ENCODE measurements around the gene TRAF4. TPM values are rescaled to one million over a fixed set of nuclear protein-coding genes. Genes with fewer than 3 reads are reported as not detected.
A peak's percentile ranks its signal among the peaks of the same experiment; 100 is the strongest.
"Not testable (repeated sequence)": the region's sequence is repeated elsewhere in the genome, so short reads cannot be mapped to it uniquely, and the experiment has no call there.

The TRAF4 gene
- total and polyA plus RNA-seq, 10 of the 15 experiments (the other 5 are each of a cell fraction or from before 2014, with no cell fraction given) = 3.7 to 197 (median 66.4) TPM

DNA sequence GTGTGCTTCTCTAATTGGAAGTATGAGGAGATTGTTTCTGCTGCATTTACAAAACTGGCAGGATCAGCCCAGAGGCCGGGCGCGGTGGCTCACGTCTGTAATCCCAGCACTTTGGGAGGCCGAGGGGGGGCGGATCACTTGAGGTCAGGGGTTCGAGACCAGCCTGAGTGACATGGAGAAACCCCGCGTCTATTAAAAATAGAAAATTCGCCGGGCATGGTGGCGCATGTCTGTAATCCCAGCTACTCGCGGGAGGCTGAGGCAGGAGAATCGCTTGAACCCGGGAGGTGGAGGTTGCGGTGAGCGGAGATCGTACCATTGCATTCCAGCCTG lies 22.8 kb upstream of the TRAF4 start:
- ATAC-seq; in situ Hi-C loops (cut with MboI); BruUV-seq (replicated peaks); H3K9me3 ChIP-seq (replicated peaks; ENCODE audit: control insufficient read depth, insufficient read depth, low read length); H3K27me3 ChIP-seq (replicated peaks in 1 of 2; ENCODE audit: control insufficient read depth in 2 of 2, insufficient read depth in 2 of 2, low read length in 1 of 2); H4K20me1 ChIP-seq (ENCODE audit: control insufficient read depth, insufficient read depth); DNase-seq (ENCODE audit: low read depth, low spot score); FAIRE-seq; H2AFZ ChIP-seq (ENCODE audit: control insufficient read depth, low read depth, low read length): not testable (repeated sequence)
- Histone ChIP-seq H3K4me3 (peak overlapping the region; percentile 95), H3K36me3 (ENCODE audit: control insufficient read depth in 2 of 2, insufficient read depth in 2 of 2, low read length in 1 of 2) (peaks cover 12 to 20% of the 10 kb centered on the region in 2 experiments; a peak in 3 of 4 replicates), H3K4me2 (ENCODE audit: control insufficient read depth, insufficient read depth) (peak overlapping the region; percentile 88), H3K79me2 (ENCODE audit: control insufficient read depth, insufficient read depth, low read length) (peaks cover 45% of the 10 kb centered on the region), H3K9ac (ENCODE audit: control insufficient read depth, insufficient read depth, low read length) (peak overlapping the region; percentile 92), H3K27ac (ENCODE audit: control insufficient read depth, insufficient read depth) (peak overlapping the region; percentile 83), H3K4me1 (ENCODE audit: control insufficient read depth, insufficient read depth, low read length) (peaks cover 22% of the 10 kb centered on the region)
- ChIA-PET POLR2A (interaction anchor here (0.6 to 17.2 kb wide), 6 partner anchors 9 to 230 kb away, joined by 3 to 485 read pairs (median 8); partner anchors contain the start of genes PROCA1 and TRAF4), CTCF (interaction anchor here (0.6 to 12.6 kb wide), 11 partner anchors 8 to 233 kb away, joined by 3 to 394 read pairs (median 5); partner anchors contain the start of genes FAM222B, PROCA1, SDF2 and SUPT6H), SMC1A (ENCODE audit: uncharacterized antibody, unreplicated experiment) (interaction anchor here (0.9 to 2.7 kb wide), 6 partner anchors 10 to 231 kb away, joined by 3 to 15 read pairs (median 6); partner anchors contain the start of genes PHF12 and PROCA1), RAD21 (ENCODE audit: unreplicated experiment) (interaction anchor here (0.6 to 1.7 kb wide), 7 partner anchors 10 to 75 kb away, joined by 3 to 7 read pairs (median 3); partner anchors contain the start of genes BLTP2 and PROCA1)
- 2% methylated on average over 19 of the region's 19 CpGs for WGBS (ENCODE audit: insufficient coverage, insufficient replicate concordance, low lambda C conversion rate, missing lambda C conversion rate)
- TF ChIP-seq POLR2A (IDR thresholded peaks at IDR 0.05; ENCODE audit: low read depth, low read length) (0 out of 2 replicates have a peak, but pooled peaks have one; percentile 3), SMAD5 (IDR thresholded peaks at IDR 0.05; ENCODE audit: low read depth) (0 out of 2 replicates have a peak, but pooled peaks have one; percentile 16)
- intact Hi-C loops (cut with micrococcal nuclease; ENCODE audit: unreplicated experiment) = loop anchor here (10.0 kb wide), 1 partner anchor 394 kb away; no protein-coding TSS in a partner anchor

DNA sequence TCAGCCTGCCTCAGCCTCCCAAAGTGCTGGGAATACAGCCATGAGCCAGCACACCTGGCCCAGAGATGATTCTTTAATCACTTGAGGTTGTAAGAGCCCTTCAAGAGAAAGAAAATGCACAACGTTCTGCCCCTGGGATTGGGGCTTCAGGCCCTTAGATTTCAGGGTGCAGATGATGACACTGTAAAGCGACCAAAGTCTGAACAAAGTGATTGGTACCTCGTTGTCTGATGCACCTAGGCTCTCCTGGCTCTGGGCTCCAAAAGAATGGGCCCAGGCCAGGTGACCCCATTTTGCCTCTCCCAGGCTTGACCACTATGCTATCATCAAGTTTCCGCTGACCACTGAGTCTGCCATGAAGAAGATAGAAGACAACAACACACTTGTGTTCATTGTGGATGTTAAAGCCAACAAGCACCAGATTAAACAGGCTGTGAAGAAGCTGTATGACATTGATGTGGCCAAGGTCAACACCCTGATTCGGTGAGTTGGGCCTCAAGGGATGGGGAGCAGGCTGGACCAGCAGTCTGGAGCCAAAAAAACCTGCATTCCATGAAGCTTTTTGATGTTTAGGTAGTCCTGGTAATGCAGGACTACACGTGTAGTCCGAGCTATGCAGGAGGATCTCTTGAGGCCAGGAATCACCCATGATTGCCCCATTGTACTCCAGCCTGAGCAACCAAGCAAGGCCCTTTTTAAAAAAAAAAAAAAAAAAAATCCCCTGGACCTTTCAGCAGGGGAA lies 21.2 kb upstream of the TRAF4 start:
- WGBS (ENCODE audit: insufficient coverage, insufficient replicate concordance, low lambda C conversion rate, missing lambda C conversion rate) = 27% methylated on average over 7 of the region's 7 CpGs
- H3K4me3 ChIP-seq = peak overlapping the region; percentile 95
- H3K27me3 ChIP-seq (replicated peaks in 1 of 2; ENCODE audit: control insufficient read depth in 2 of 2, insufficient read depth in 2 of 2, low read length in 1 of 2) = no peaks in the 10 kb centered on the region
- DNase-seq (ENCODE audit: low read depth, low spot score) (no peak), ATAC-seq (no peak), FAIRE-seq (no peak)
- in situ Hi-C loops (cut with MboI) (no loop called here), intact Hi-C loops (cut with micrococcal nuclease; ENCODE audit: unreplicated experiment) (loop anchor here (10.0 kb wide), 1 partner anchor 392 kb away; no protein-coding TSS in a partner anchor)
- no peaks in the 10 kb centered on the region for H3K9me3 ChIP-seq (replicated peaks; ENCODE audit: control insufficient read depth, insufficient read depth, low read length)
- CTCF ChIA-PET = interaction anchor here (0.6 to 12.6 kb wide), 6 partner anchors 26 to 454 kb away, joined by 3 to 394 read pairs (median 6); no protein-coding TSS in a partner anchor
- peak overlapping the region; percentile 48; the same call in 1 of the 2 replicates for H3K9ac ChIP-seq (ENCODE audit: control insufficient read depth, insufficient read depth, low read length)
- H3K27ac ChIP-seq (ENCODE audit: control insufficient read depth, insufficient read depth) = peak overlapping the region; percentile 56
- RAD21 ChIA-PET (ENCODE audit: unreplicated experiment) = interaction anchor here (1.0 to 1.7 kb wide), 4 partner anchors 11 to 231 kb away, joined by 3 to 7 read pairs (median 5); partner anchors contain the start of gene PROCA1
- POLR2A ChIA-PET = interaction anchor here (0.6 to 17.2 kb wide), 5 partner anchors 11 to 229 kb away, joined by 3 to 485 read pairs (median 4); partner anchors contain the start of genes PHF12, PROCA1, SDF2 and SUPT6H
- H3K4me2 ChIP-seq (ENCODE audit: control insufficient read depth, insufficient read depth) = peak overlapping the region; percentile 88
- no peak overlapping the region for H2AFZ ChIP-seq (ENCODE audit: control insufficient read depth, low read depth, low read length)
- TSS peak; percentile 12 for BruUV-seq (replicated peaks)
- peaks cover 22% of the 10 kb centered on the region for H3K4me1 ChIP-seq (ENCODE audit: control insufficient read depth, insufficient read depth, low read length)
- H3K36me3 ChIP-seq (ENCODE audit: control insufficient read depth in 2 of 2, insufficient read depth in 2 of 2, low read length in 1 of 2) = peaks cover 12 to 20% of the 10 kb centered on the region in 2 experiments; a peak in 3 of 4 replicates
- SMC1A ChIA-PET (ENCODE audit: uncharacterized antibody, unreplicated experiment) = interaction anchor here (0.6 to 2.1 kb wide), 4 partner anchors 11 to 148 kb away, joined by 3 to 9 read pairs (median 3); partner anchors contain the start of gene PROCA1
- peaks cover 47% of the 10 kb centered on the region for H3K79me2 ChIP-seq (ENCODE audit: control insufficient read depth, insufficient read depth, low read length)
- no peaks in the 10 kb centered on the region for H4K20me1 ChIP-seq (ENCODE audit: control insufficient read depth, insufficient read depth)
- TF ChIP-seq BRCA1 (IDR thresholded peaks at IDR 0.05; ENCODE audit: low read depth, low read length) = no peak
- no peak for TF ChIP-seq RB1 (IDR thresholded peaks at IDR 0.05; ENCODE audit: borderline replicate concordance)
- TF ChIP-seq ZNF24 (IDR thresholded peaks at IDR 0.05) = no peak
- TF ChIP-seq KAT2A (conservative IDR thresholded peaks at IDR 0.05; ENCODE audit: control insufficient read depth, low read depth, low read length) = no peak
- TF ChIP-seq, protein P1, sequence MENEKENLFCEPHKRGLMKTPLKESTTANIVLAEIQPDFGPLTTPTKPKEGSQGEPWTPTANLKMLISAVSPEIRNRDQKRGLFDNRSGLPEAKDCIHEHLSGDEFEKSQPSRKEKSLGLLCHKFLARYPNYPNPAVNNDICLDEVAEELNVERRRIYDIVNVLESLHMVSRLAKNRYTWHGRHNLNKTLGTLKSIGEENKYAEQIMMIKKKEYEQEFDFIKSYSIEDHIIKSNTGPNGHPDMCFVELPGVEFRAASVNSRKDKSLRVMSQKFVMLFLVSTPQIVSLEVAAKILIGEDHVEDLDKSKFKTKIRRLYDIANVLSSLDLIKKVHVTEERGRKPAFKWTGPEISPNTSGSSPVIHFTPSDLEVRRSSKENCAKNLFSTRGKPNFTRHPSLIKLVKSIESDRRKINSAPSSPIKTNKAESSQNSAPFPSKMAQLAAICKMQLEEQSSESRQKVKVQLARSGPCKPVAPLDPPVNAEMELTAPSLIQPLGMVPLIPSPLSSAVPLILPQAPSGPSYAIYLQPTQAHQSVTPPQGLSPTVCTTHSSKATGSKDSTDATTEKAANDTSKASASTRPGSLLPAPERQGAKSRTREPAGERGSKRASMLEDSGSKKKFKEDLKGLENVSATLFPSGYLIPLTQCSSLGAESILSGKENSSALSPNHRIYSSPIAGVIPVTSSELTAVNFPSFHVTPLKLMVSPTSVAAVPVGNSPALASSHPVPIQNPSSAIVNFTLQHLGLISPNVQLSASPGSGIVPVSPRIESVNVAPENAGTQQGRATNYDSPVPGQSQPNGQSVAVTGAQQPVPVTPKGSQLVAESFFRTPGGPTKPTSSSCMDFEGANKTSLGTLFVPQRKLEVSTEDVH (IDR thresholded peaks at IDR 0.05; ENCODE audit: low read depth, partially characterized antibody) = no peak
- TF ChIP-seq POLR2AphosphoS2 (IDR thresholded peaks at IDR 0.05; ENCODE audit: low read depth, low read length) = peak; percentile 52; the same call in 1 of the 2 replicates
- TF ChIP-seq ASH2L (IDR thresholded peaks at IDR 0.05; ENCODE audit: borderline replicate concordance, low read depth) = no peak
- TF ChIP-seq KDM1A (IDR thresholded peaks at IDR 0.05; ENCODE audit: borderline replicate concordance) = no peak
- no peak for TF ChIP-seq ZNF207 (IDR thresholded peaks at IDR 0.05; ENCODE audit: borderline replicate concordance)
- peak; percentile 24; the same call in 1 of the 2 replicates for TF ChIP-seq POLR2A (IDR thresholded peaks at IDR 0.05; ENCODE audit: low read depth, low read length)
- TF ChIP-seq FOXM1 (IDR thresholded peaks at IDR 0.05; ENCODE audit: low read depth, low read length) = no peak
